GM19468 (cell line): ENCODE data around the gene HMGCLL1.

Experiments
- ATAC-seq: cut with Tn5 transposase; IDR thresholded peaks from one replicate; pipeline ENCODE4 v1.9.1; 2021; ENCODE audit warnings: mild to moderate bottlenecking, moderate library complexity, moderate number of reproducible peaks; ENCODE audit not compliant: unreplicated experiment; ENCODE audit errors: extremely low read depth

The HMGCLL1 gene

GRCh38 chr6:55578537-55579363 is at the start of gene HMGCLL1:
Gene HMGCLL1, minus strand, starts transcription at chr6:55579192. Its CDS starts 137 bp downstream, at chr6:55579055.
- ATAC-seq, result no peak

GRCh38 chr6:55621993-55622392 is 43.0 kb upstream of the HMGCLL1 start:
- no peak for ATAC-seq

GRCh38 chr6:55621244-55621643 is 42.3 kb upstream of the HMGCLL1 start:
- no peak for ATAC-seq

GRCh38 chr6:55617272-55617671 is 38.3 kb upstream of the HMGCLL1 start:
- ATAC-seq, result no peak

GRCh38 chr6:55604021-55604420 is 25.0 kb upstream of the HMGCLL1 start:
- no peak for ATAC-seq

GRCh38 chr6:55601120-55601519 is 22.1 kb upstream of the HMGCLL1 start:
- ATAC-seq, result no peak

GRCh38 chr6:55594442-55594841 is 15.4 kb upstream of the HMGCLL1 start:
- ATAC-seq, result no peak

GRCh38 chr6:55584654-55585354 is 5.8 kb upstream of the HMGCLL1 start:
- ATAC-seq, result no peak

GRCh38 chr6:55576811-55577210 is 2.2 kb downstream of the HMGCLL1 start:
- ATAC-seq, result no peak

- no peak for ATAC-seq
Observed at GRCh38 chr6:55574556-55574955, 4.4 kb downstream of the HMGCLL1 start.

- no peak for ATAC-seq
Observed at GRCh38 chr6:55569638-55570037, 9.4 kb downstream of the HMGCLL1 start.

GRCh38 chr6:55568808-55569439 is 10.1 kb downstream of the HMGCLL1 start:
- ATAC-seq, result no peak

GRCh38 chr6:55567558-55567957 is 11.4 kb downstream of the HMGCLL1 start:
- ATAC-seq, result no peak

- ATAC-seq, result no peak
Observed at GRCh38 chr6:55566036-55566710, 12.8 kb downstream of the HMGCLL1 start.

GRCh38 chr6:55562318-55562717 is 16.7 kb downstream of the HMGCLL1 start:
- no peak for ATAC-seq

GRCh38 chr6:55560290-55560885 is 18.6 kb downstream of the HMGCLL1 start:
- ATAC-seq, result no peak

GRCh38 chr6:55557146-55557545 is 21.8 kb downstream of the HMGCLL1 start:
- ATAC-seq, result no peak

GRCh38 chr6:55545791-55546190 is 33.2 kb downstream of the HMGCLL1 start:
- ATAC-seq, result no peak

- ATAC-seq, result no peak
Observed at GRCh38 chr6:55543633-55544309, 35.2 kb downstream of the HMGCLL1 start.

GRCh38 chr6:55541024-55541423 is 38.0 kb downstream of the HMGCLL1 start:
- no peak for ATAC-seq
